ENCODE results near the gene FAM184B.

DNA sequence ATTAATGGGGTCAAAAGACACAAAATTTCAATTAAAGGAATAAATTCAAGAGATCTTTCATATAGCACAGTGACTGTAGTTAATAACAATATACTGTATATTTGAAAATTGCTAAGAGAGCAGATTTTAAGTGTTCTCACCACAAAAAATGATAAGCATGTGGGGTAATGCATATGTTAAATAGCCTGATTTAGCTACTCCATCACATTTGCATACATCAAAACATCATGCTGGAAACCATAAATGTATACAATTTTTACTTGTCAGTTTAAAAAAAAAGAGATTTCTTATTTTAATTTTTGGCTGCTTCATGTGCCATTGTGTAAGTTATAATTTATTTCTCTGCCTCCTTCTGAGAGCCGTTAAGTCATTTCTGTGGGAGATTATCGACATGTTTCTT, 65.9 kb downstream of the FAM184B start:
- TF ChIP-seq, protein P1, sequence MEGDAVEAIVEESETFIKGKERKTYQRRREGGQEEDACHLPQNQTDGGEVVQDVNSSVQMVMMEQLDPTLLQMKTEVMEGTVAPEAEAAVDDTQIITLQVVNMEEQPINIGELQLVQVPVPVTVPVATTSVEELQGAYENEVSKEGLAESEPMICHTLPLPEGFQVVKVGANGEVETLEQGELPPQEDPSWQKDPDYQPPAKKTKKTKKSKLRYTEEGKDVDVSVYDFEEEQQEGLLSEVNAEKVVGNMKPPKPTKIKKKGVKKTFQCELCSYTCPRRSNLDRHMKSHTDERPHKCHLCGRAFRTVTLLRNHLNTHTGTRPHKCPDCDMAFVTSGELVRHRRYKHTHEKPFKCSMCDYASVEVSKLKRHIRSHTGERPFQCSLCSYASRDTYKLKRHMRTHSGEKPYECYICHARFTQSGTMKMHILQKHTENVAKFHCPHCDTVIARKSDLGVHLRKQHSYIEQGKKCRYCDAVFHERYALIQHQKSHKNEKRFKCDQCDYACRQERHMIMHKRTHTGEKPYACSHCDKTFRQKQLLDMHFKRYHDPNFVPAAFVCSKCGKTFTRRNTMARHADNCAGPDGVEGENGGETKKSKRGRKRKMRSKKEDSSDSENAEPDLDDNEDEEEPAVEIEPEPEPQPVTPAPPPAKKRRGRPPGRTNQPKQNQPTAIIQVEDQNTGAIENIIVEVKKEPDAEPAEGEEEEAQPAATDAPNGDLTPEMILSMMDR (IDR thresholded peaks at IDR 0.05; ENCODE audit: low read length) = no peak
- no peak for TF ChIP-seq EZH2 (optimal IDR thresholded peaks at IDR 0.05; ENCODE audit: low read depth, low read length)
- no peak for TF ChIP-seq EZH2phosphoT487 (IDR thresholded peaks at IDR 0.05; ENCODE audit: low read length)
